K562 (cell line): Measurements from ENCODE around the gene CNGA4. TPM values are rescaled to one million over a fixed set of nuclear protein-coding genes. Genes with fewer than 3 reads are reported as not detected.

Experiments used
- ARID2 ChIP-seq: fragments of 450-650 bp; IDR thresholded peaks from 2 replicates; pipeline ENCODE4 v1.6.1; 2017; ENCODE audit warnings: antibody characterized with exemption, mild to moderate bottlenecking
- CGGBP1 ChIP-seq: fragments of 250-450 bp; sonication (Bioruptor Pico); IDR thresholded peaks from 2 replicates; pipeline ENCODE4 v1.9.0; 2021; ENCODE audit warnings: mild to moderate bottlenecking
- DPF2 ChIP-seq: fragments of 450-650 bp; IDR thresholded peaks from 2 replicates; pipeline ENCODE4 v1.6.1; 2016
- HDAC3 ChIP-seq: fragments of 450-650 bp; IDR thresholded peaks from 2 replicates; pipeline ENCODE4 v1.6.1; 2018; ENCODE audit warnings: borderline replicate concordance, mild to moderate bottlenecking, moderate library complexity; ENCODE audit not compliant: partially characterized antibody
- KLF1 ChIP-seq: fragments of 450-650 bp; IDR thresholded peaks from 2 replicates; pipeline ENCODE4 v1.6.1; 2016; ENCODE audit warnings: missing genetic modification characterization, missing compliant biosample characterization
- LCOR ChIP-seq: sonication (generic); formaldehyde crosslinking; IDR thresholded peaks from 2 replicates; pipeline ENCODE4 v1.8.0; 2022; ENCODE audit warnings: mild to moderate bottlenecking, missing genetic modification reagents
- MAX ChIP-seq: sonication (generic); formaldehyde crosslinking; IDR thresholded peaks from 2 replicates; pipeline ENCODE4 v1.9.0; 2022; ENCODE audit warnings: mild to moderate bottlenecking, missing genetic modification reagents
- NCOA6 ChIP-seq: fragments of 450-650 bp; IDR thresholded peaks from 2 replicates; pipeline ENCODE4 v1.6.1; 2017; ENCODE audit warnings: mild to moderate bottlenecking
- NFE2 ChIP-seq: IDR thresholded peaks from 2 replicates; pipeline ENCODE4 v1.6.1; 2014; ENCODE audit warnings: antibody characterized with exemption, low read depth
- NFIC ChIP-seq: fragments of 450-650 bp; IDR thresholded peaks from 2 replicates; pipeline ENCODE4 v1.6.1; 2017; ENCODE audit warnings: mild to moderate bottlenecking, inconsistent platforms
- NR0B1 ChIP-seq: fragments of 450-650 bp; IDR thresholded peaks from one replicate; pipeline ENCODE4 v1.6.1; 2018; ENCODE audit warnings: mild to moderate bottlenecking, moderate library complexity; ENCODE audit not compliant: partially characterized antibody
- POLR3G ChIP-seq: IDR thresholded peaks from 2 replicates; pipeline ENCODE4 v1.6.1; 2011; ENCODE audit not compliant: insufficient read length, insufficient replicate concordance; ENCODE audit errors: extremely low read depth
- RBBP5 ChIP-seq: fragments of 200-600 bp; sonication (generic); IDR thresholded peaks from 2 replicates; pipeline ENCODE4 v1.6.1; 2012; ENCODE audit warnings: borderline replicate concordance, mild to moderate bottlenecking, low read length, control low read depth, inconsistent platforms; ENCODE audit not compliant: insufficient read depth, poor library complexity, severe bottlenecking
- RBM17 ChIP-seq: fragments of 200-400 bp; formaldehyde crosslinking; IDR thresholded peaks from 2 replicates; pipeline ENCODE4 v1.6.1; 2017; ENCODE audit warnings: low read depth, mild to moderate bottlenecking, low read length, borderline replicate concordance
- SETDB1 ChIP-seq: IDR thresholded peaks from one replicate; pipeline ENCODE4 v1.6.1; 2012; ENCODE audit warnings: low read length, control low read depth, inconsistent platforms
- SLC30A9 ChIP-seq: fragments of 250-450 bp; sonication (Bioruptor Pico); IDR thresholded peaks from 2 replicates; pipeline ENCODE4 v1.8.0; 2022; ENCODE audit warnings: mild to moderate bottlenecking, moderate library complexity
- SMARCE1 ChIP-seq: fragments of 450-650 bp; IDR thresholded peaks from 2 replicates; pipeline ENCODE4 v1.7.1; 2016; ENCODE audit warnings: mild to moderate bottlenecking
- SUPT5H ChIP-seq: fragments of 450-650 bp; IDR thresholded peaks from 2 replicates; pipeline ENCODE4 v1.6.1; 2016
- TAF15 ChIP-seq: fragments of 200-400 bp; formaldehyde crosslinking; IDR thresholded peaks from 2 replicates; pipeline ENCODE4 v1.6.1; 2017; ENCODE audit warnings: mild to moderate bottlenecking, low read depth, low read length, moderate library complexity
- TCF7 ChIP-seq: sonication (generic); IDR thresholded peaks from 2 replicates; pipeline ENCODE4 v1.6.1; 2016; ENCODE audit warnings: antibody characterized with exemption, borderline replicate concordance
- TEAD4 ChIP-seq, 2 experiments: sonication (generic) in 1 of 2; formaldehyde crosslinking in 1 of 2; IDR thresholded peaks; 2 replicates each; pipeline versions ENCODE4 v1.6.1 to v1.8.0; 2012 to 2022; ENCODE audit warnings: borderline replicate concordance in 1 of 2, inconsistent platforms in 1 of 2, low read length in 1 of 2, mild to moderate bottlenecking in 1 of 2, missing genetic modification reagents in 1 of 2
- XRCC5 ChIP-seq: fragments of 200-400 bp; formaldehyde crosslinking; IDR thresholded peaks from 2 replicates; pipeline ENCODE4 v1.6.1; 2017; ENCODE audit warnings: low read depth, mild to moderate bottlenecking, low read length
- YY1 ChIP-seq, 3 experiments: IDR thresholded peaks; 2 replicates each; pipeline ENCODE4 v1.6.1; 2011; ENCODE audit warnings: low read length in 2 of 3, mild to moderate bottlenecking in 2 of 3, moderate library complexity in 2 of 3, borderline replicate concordance in 1 of 3, control low read depth in 1 of 3, low read depth in 1 of 3; ENCODE audit not compliant: insufficient read depth in 3 of 3, insufficient replicate concordance in 2 of 3, control insufficient read depth in 1 of 3, insufficient read length in 1 of 3; ENCODE audit errors: extremely low read depth in 1 of 3
- ZNF282 ChIP-seq: sonication (generic); formaldehyde crosslinking; IDR thresholded peaks from 2 replicates; pipeline ENCODE4 v1.8.1; 2023; ENCODE audit warnings: missing genetic modification reagents
- ZNF445 ChIP-seq: fragments of 250-450 bp; sonication (Bioruptor Pico); IDR thresholded peaks from 2 replicates; pipeline ENCODE4 v1.4.0; 2020; ENCODE audit warnings: low read depth, mild to moderate bottlenecking, moderate library complexity
- ZZZ3 ChIP-seq: fragments of 450-650 bp; IDR thresholded peaks from 2 replicates; pipeline ENCODE4 v1.6.1; 2016; ENCODE audit warnings: antibody characterized with exemption, mild to moderate bottlenecking, moderate library complexity
- polyA plus RNA-seq, 8 experiments: library from polyadenylated mRNA; depleted of rRNA in 4 of 8; stranded (reverse) in 5 of 8; unstranded in 3 of 8; fragments of >200 nt; fragmentation: Nextera tagmentation in 2 of 8; fragmentation: Illumina TruSeq in 1 of 8; extraction: Ambion mirVana in 2 of 8; extraction: Trizol in 1 of 8; gene quantifications; 2 replicates each; pipeline versions ENCODE4 v1.2.1 to v1.2.3, GENCODE V29; 2011 to 2014; ENCODE audit warnings: inconsistent platforms in 1 of 8, missing spikeins in 1 of 8
- total RNA-seq, 7 experiments: library from RNA; depleted of rRNA in 6 of 7; stranded (reverse); fragments of >200 nt in 6 of 7; fragmentation: Illumina TruSeq in 2 of 7; extraction: Trizol in 2 of 7; gene quantifications; 2 replicates each; pipeline versions ENCODE4 v1.2.1 to v1.2.3, GENCODE V29; 2011 to 2021; ENCODE audit warnings: low replicate concordance in 1 of 7

The CNGA4 gene
- total and polyA plus RNA-seq, 9 of the 15 experiments (the other 6 are each of a cell fraction or from before 2014, with no cell fraction given): 0.04 to 0.09 (median 0.06) TPM; not detected in 6

- no peak for TF ChIP-seq LCOR (CRISPR knock-in tag)
- peak; percentile 59; the same call in 1 of the 2 replicates for TF ChIP-seq ARID2
- TF ChIP-seq YY1 (IDR thresholded peaks at IDR 0.05; ENCODE audit: borderline replicate concordance in 1 of 3, control insufficient read depth in 1 of 3, extremely low read depth in 1 of 3, insufficient read depth in 3 of 3, insufficient read length in 1 of 3, insufficient replicate concordance in 2 of 3, low read depth in 1 of 3, low read length in 2 of 3): peak; percentile 55 to 91 (median 84)
- no peak for TF ChIP-seq HDAC3
- TF ChIP-seq SETDB1: no peak
- peak; percentile 79 for TF ChIP-seq SUPT5H
- no peak for TF ChIP-seq CGGBP1 (CRISPR knock-in tag)
- peak; percentile 65; the same call in 1 of the 2 replicates for TF ChIP-seq TCF7
- TF ChIP-seq KLF1: peak; percentile 54; the same call in 1 of the 2 replicates
- no peak for TF ChIP-seq ZNF445
- peak; percentile 94 for TF ChIP-seq NCOA6
- TF ChIP-seq POLR3G: no peak
- TF ChIP-seq ZZZ3: no peak
- peak; percentile 66 for TF ChIP-seq RBBP5
- TF ChIP-seq XRCC5: no peak
- TF ChIP-seq TEAD4 (IDR thresholded peaks at IDR 0.05; ENCODE audit: low read length): 0 out of 2 replicates have a peak, but pooled peaks have one; percentile 46
- TF ChIP-seq TEAD4 (CRISPR knock-in tag; IDR thresholded peaks at IDR 0.05; ENCODE audit: borderline replicate concordance): no peak
- no peak for TF ChIP-seq RBM17
- peak; percentile 79 for TF ChIP-seq MAX
- TF ChIP-seq ZNF282 (CRISPR knock-in tag): no peak
- TF ChIP-seq TAF15: no peak
- no peak for TF ChIP-seq NR0B1
- peak; percentile 67; the same call in 1 of the 2 replicates for TF ChIP-seq SMARCE1
- 0 out of 2 replicates have a peak, but pooled peaks have one; percentile 15 for TF ChIP-seq NFE2
- TF ChIP-seq DPF2: peak; percentile 11; the same call in 1 of the 2 replicates
- peak; percentile 28; the same call in 1 of the 2 replicates for TF ChIP-seq NFIC
- no peak for TF ChIP-seq SLC30A9
Observed at GRCh38 chr11:6234387-6235107, 4.3 kb upstream of the CNGA4 start, which contains the start of gene FHIP1B (continued).
